Measurements from ENCODE around the gene TMEM248. TPM values are rescaled to one million over a fixed set of nuclear protein-coding genes. Genes with fewer than 3 reads are reported as not detected.
"Not testable (repeated sequence)": the region's sequence is repeated elsewhere in the genome, so short reads cannot be mapped to it uniquely, and the experiment has no call there.

TMEM248 gene
- total and polyA plus RNA-seq, 10 donors, result 21.5 to 142 (median 87.4) TPM

DNA sequence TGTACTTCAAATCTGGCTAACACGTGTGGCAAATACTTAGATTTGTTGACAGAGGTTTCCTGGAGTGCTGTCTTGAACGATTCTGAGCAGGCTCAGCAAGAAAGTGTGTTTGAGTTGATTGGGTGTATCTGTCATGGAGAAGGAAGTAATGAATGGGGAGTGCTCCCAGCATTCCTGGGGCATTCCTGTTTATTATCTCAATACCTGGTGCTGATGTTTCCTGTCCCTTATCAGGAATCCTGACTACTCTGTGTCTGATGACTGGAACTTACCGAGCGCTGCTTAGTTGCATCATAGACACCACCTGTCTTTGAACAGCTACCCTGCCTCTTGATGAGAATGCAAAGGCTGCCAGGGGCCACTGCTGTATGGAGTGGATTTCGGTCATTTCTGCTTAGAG, 41.0 kb upstream of the TMEM248 start:
- intact Hi-C loops (cut with DNase I; ENCODE audit: low total_unique reads), result no loop called here

DNA sequence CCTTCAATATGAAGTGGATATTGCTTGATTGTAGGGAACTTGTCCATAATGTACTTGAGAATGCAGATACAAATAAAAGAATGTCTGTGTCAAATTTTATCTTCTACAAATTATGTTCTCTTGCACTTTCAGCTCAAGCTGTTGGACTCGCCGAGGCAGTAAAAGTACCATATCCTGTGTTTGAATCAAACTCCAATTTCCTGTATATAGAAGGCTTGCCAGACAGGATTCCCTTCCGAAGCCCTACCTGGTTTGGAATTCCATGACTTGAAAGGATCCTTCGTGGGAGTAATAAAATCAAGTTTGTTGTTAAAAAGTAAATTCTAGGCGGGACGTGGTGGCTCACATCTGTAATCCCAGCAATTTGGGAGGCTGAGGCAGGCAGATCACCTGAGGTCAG, 40.4 kb upstream of the TMEM248 start:
- intact Hi-C loops (cut with DNase I; ENCODE audit: low total_unique reads); H3K4me1 ChIP-seq: not testable (repeated sequence)

More for the DNA sequence above, 41.0 kb upstream of the TMEM248 start:
- H3K27ac ChIP-seq, result no peak overlapping the region
- peaks cover 0 to 54% (median 0%) of the 10 kb centered on the region in 6 donors for H3K36me3 ChIP-seq
- H3K27me3 ChIP-seq (replicated peaks in 1 of 7), result no peaks in the 10 kb centered on the region
- no peak for TF ChIP-seq POLR2A (IDR thresholded peaks at IDR 0.05)
- TF ChIP-seq, protein P1, sequence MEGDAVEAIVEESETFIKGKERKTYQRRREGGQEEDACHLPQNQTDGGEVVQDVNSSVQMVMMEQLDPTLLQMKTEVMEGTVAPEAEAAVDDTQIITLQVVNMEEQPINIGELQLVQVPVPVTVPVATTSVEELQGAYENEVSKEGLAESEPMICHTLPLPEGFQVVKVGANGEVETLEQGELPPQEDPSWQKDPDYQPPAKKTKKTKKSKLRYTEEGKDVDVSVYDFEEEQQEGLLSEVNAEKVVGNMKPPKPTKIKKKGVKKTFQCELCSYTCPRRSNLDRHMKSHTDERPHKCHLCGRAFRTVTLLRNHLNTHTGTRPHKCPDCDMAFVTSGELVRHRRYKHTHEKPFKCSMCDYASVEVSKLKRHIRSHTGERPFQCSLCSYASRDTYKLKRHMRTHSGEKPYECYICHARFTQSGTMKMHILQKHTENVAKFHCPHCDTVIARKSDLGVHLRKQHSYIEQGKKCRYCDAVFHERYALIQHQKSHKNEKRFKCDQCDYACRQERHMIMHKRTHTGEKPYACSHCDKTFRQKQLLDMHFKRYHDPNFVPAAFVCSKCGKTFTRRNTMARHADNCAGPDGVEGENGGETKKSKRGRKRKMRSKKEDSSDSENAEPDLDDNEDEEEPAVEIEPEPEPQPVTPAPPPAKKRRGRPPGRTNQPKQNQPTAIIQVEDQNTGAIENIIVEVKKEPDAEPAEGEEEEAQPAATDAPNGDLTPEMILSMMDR (IDR thresholded peaks at IDR 0.05 in 8 of 11, conservative IDR thresholded peaks at IDR 0.05 in 3 of 11), result no peak
- TF ChIP-seq POLR2AphosphoS5 (IDR thresholded peaks at IDR 0.05), result no peak
- H3K4me1 ChIP-seq, result no peaks in the 10 kb centered on the region
- 54 to 77% (median 67%) methylated on average over 5 of the region's 5 CpGs for WGBS, 5 donors
- no peak for DNase-seq
- no peaks in the 10 kb centered on the region for H3K9me3 ChIP-seq
- H3K4me3 ChIP-seq, result no peak overlapping the region

DNA sequence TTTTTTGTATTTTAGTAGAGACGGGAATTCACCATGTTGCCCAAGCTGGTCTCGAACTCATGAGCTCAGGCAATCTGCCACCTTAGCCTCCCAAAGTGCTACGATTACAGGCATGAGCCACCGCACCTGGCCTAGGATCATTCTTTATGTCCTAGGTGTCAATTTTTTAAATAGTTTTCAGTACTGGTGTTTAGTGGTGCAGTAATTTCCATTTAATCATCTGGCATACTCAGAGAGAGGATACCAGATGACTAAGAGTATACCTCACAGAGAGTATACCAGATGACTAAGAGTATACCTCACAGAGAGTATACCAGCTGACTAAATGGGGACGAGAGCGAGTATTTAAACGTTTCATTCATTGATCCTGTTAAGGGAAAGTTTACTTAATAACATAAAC, 37.3 kb upstream of the TMEM248 start:
- no peak for DNase-seq
- intact Hi-C loops (cut with DNase I; ENCODE audit: low total_unique reads), result no loop called here
- H3K27ac ChIP-seq, result no peak overlapping the region
- H3K4me1 ChIP-seq, result no peaks in the 10 kb centered on the region
- 81 to 90% (median 86%) methylated on average over 7 of the region's 7 CpGs for WGBS, 5 donors
- peaks cover 0 to 76% (median 4%) of the 10 kb centered on the region in 6 donors for H3K36me3 ChIP-seq
- H3K9me3 ChIP-seq, result no peaks in the 10 kb centered on the region
- TF ChIP-seq POLR2A (IDR thresholded peaks at IDR 0.05) (no peak), POLR2AphosphoS5 (IDR thresholded peaks at IDR 0.05) (no peak)
- TF ChIP-seq, protein P1 (IDR thresholded peaks at IDR 0.05 in 8 of 11, conservative IDR thresholded peaks at IDR 0.05 in 3 of 11), result no peak
- H3K27me3 ChIP-seq (replicated peaks in 1 of 7), result no peaks in the 10 kb centered on the region
- H3K4me3 ChIP-seq, result no peak overlapping the region

More for the DNA sequence above, 40.4 kb upstream of the TMEM248 start:
- not testable (repeated sequence) for H3K27ac ChIP-seq; H3K9me3 ChIP-seq; DNase-seq; H3K4me3 ChIP-seq; H3K27me3 ChIP-seq (replicated peaks in 1 of 7)
- peaks cover 0 to 60% (median 0%) of the 10 kb centered on the region in 6 donors for H3K36me3 ChIP-seq
- WGBS, 5 donors, result 85 to 89% (median 87%) methylated on average over 6 of the region's 6 CpGs

DNA sequence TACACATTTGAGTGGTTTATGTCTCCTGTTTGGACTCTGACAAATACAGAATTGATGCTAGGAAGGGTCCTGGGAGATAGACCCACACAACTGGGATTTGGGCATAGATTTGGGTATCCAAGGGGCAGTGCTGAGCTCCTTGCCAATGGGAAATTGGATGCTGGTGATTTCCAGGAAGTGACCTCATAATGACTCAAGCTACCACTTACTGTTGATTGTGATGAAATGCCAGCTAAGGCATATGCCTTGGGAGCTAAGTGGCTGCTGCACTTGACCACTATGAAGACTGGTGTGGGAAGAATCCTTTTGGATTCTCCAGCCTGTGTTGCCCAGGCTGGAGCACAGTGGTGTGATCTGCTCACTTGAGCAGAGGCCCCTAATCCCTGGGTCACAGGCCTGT, 36.5 kb upstream of the TMEM248 start:
- H3K27ac ChIP-seq; DNase-seq; intact Hi-C loops (cut with DNase I; ENCODE audit: low total_unique reads); H3K9me3 ChIP-seq; H3K27me3 ChIP-seq (replicated peaks in 1 of 7); H3K4me3 ChIP-seq; H3K4me1 ChIP-seq: not testable (repeated sequence)
- H3K36me3 ChIP-seq, result peaks cover 0 to 68% (median 4%) of the 10 kb centered on the region in 6 donors

DNA sequence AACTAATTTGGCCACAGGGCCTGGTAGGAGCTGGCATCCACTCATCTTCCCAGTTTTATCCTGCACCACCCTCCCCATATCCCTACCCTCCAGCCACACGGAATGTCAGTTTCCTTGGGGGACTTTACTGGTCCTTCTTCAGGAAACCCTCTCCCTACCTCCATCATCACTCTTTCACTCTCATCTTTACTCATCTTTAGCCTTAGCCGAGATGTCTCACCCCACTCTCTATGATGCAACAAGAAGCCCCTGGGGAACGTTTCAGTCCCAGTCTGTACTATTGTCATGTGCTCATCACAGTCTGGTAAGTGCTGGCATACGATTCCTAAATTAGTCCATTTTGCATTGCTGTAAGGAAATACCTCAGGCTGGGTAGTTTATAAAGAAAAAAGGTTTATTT, 34.9 kb upstream of the TMEM248 start:
- Histone ChIP-seq H3K27ac (no peak overlapping the region), H3K9me3 (no peaks in the 10 kb centered on the region), H3K4me1 (no peaks in the 10 kb centered on the region), H3K4me3 (no peak overlapping the region), H3K27me3 (replicated peaks in 1 of 7) (no peaks in the 10 kb centered on the region), H3K36me3 (peaks cover 0 to 62% (median 4%) of the 10 kb centered on the region in 6 donors)
- WGBS, 5 donors, result 68 to 86% (median 78%) methylated on average over 4 of the region's 4 CpGs
- DNase-seq, result no peak
- intact Hi-C loops (cut with DNase I; ENCODE audit: low total_unique reads), result no loop called here
- TF ChIP-seq POLR2AphosphoS5 (IDR thresholded peaks at IDR 0.05), result no peak
- no peak for TF ChIP-seq POLR2A (IDR thresholded peaks at IDR 0.05)
- TF ChIP-seq, protein P1 (IDR thresholded peaks at IDR 0.05 in 8 of 11, conservative IDR thresholded peaks at IDR 0.05 in 3 of 11), result no peak

DNA sequence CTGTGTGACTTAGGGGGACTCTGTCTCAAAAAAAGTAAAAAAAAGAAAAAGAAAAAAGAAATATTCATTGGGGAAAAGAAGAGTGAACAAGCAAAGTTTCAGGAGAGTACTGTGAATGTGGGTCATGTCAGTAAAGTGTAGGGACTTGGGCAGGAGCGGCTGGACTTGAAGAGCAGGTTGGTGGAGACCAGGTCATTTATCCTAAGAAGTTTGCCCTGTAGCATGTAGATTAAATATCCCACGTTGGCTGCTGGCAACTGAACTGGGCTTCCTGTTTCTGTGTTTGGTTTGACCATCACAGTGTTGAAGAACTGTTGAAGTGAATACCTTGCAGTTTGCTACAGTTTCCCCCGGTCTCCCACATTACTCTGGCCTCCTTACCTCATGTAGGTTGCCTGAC, 32.8 kb upstream of the TMEM248 start:
- H3K4me1 ChIP-seq; H3K27ac ChIP-seq; H3K9me3 ChIP-seq; DNase-seq; H3K4me3 ChIP-seq; H3K27me3 ChIP-seq (replicated peaks in 1 of 7); intact Hi-C loops (cut with DNase I; ENCODE audit: low total_unique reads): not testable (repeated sequence)
- WGBS, 5 donors, result 69 to 85% (median 79%) methylated on average over 3 of the region's 3 CpGs
- peaks cover 0 to 56% (median 4%) of the 10 kb centered on the region in 6 donors for H3K36me3 ChIP-seq

All from spleen (tissue), 11 donors.